ENCODE results near the gene FLACC1.
"Not testable (repeated sequence)": the region's sequence is repeated elsewhere in the genome, so short reads cannot be mapped to it uniquely, and the experiment has no call there.

FLACC1 gene

GRCh38 chr2:201249889-201250288 is 107.3 kb downstream of the FLACC1 start:
- H3K4me3 ChIP-seq (ENCODE audit: low read depth, low read length), result no peak overlapping the region
- TF ChIP-seq CTCF (IDR thresholded peaks at IDR 0.05; ENCODE audit: control insufficient read depth, extremely low read depth, insufficient read depth), result no peak
- DNase-seq (ENCODE audit: low read depth), result no peak

GRCh38 chr2:201248288-201248844 is 108.8 kb downstream of the FLACC1 start:
- DNase-seq (ENCODE audit: low read depth), result no peak
- no peak overlapping the region for H3K4me3 ChIP-seq (ENCODE audit: low read depth, low read length)
- no peak for TF ChIP-seq CTCF (IDR thresholded peaks at IDR 0.05; ENCODE audit: control insufficient read depth, extremely low read depth, insufficient read depth)

GRCh38 chr2:201246280-201246679 is 110.9 kb downstream of the FLACC1 start:
- DNase-seq (ENCODE audit: low read depth), result no peak
- TF ChIP-seq CTCF (IDR thresholded peaks at IDR 0.05; ENCODE audit: control insufficient read depth, extremely low read depth, insufficient read depth), result no peak
- no peak overlapping the region for H3K4me3 ChIP-seq (ENCODE audit: low read depth, low read length)

GRCh38 chr2:201244829-201245228 is 112.3 kb downstream of the FLACC1 start:
- no peak for TF ChIP-seq CTCF (IDR thresholded peaks at IDR 0.05; ENCODE audit: control insufficient read depth, extremely low read depth, insufficient read depth)
- DNase-seq (ENCODE audit: low read depth), result no peak
- no peak overlapping the region for H3K4me3 ChIP-seq (ENCODE audit: low read depth, low read length)

- no peak for TF ChIP-seq CTCF (IDR thresholded peaks at IDR 0.05; ENCODE audit: control insufficient read depth, extremely low read depth, insufficient read depth)
- DNase-seq (ENCODE audit: low read depth), result no peak
- no peak overlapping the region for H3K4me3 ChIP-seq (ENCODE audit: low read depth, low read length)
Measured at GRCh38 chr2:201242571-201243277, 114.4 kb downstream of the FLACC1 start.

GRCh38 chr2:201239167-201239935 is 117.8 kb downstream of the FLACC1 start:
- not testable (repeated sequence) for DNase-seq (ENCODE audit: low read depth)

More at GRCh38 chr2:201239167-201239935, 117.8 kb downstream of the FLACC1 start:
- not testable (repeated sequence) for H3K4me3 ChIP-seq (ENCODE audit: low read depth, low read length)
